K562 treated with DMSO at 1 percent for 24 hours (cell line): ENCODE data around the gene SLC47A2. TPM values are rescaled to one million over a fixed set of nuclear protein-coding genes. Genes with fewer than 3 reads are reported as not detected.

Experiments used
- total RNA-seq: library from RNA; unstranded; fragments of 300-600 nt; gene quantifications from 2 replicates; pipeline ENCODE4 v1.2.3, GENCODE V29; 2022; ENCODE audit warnings: low read depth; ENCODE audit not compliant: insufficient read depth

Gene SLC47A2, protein sequence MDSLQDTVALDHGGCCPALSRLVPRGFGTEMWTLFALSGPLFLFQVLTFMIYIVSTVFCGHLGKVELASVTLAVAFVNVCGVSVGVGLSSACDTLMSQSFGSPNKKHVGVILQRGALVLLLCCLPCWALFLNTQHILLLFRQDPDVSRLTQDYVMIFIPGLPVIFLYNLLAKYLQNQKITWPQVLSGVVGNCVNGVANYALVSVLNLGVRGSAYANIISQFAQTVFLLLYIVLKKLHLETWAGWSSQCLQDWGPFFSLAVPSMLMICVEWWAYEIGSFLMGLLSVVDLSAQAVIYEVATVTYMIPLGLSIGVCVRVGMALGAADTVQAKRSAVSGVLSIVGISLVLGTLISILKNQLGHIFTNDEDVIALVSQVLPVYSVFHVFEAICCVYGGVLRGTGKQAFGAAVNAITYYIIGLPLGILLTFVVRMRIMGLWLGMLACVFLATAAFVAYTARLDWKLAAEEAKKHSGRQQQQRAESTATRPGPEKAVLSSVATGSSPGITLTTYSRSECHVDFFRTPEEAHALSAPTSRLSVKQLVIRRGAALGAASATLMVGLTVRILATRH
- total RNA-seq = not detected in 2 replicates

DNA sequence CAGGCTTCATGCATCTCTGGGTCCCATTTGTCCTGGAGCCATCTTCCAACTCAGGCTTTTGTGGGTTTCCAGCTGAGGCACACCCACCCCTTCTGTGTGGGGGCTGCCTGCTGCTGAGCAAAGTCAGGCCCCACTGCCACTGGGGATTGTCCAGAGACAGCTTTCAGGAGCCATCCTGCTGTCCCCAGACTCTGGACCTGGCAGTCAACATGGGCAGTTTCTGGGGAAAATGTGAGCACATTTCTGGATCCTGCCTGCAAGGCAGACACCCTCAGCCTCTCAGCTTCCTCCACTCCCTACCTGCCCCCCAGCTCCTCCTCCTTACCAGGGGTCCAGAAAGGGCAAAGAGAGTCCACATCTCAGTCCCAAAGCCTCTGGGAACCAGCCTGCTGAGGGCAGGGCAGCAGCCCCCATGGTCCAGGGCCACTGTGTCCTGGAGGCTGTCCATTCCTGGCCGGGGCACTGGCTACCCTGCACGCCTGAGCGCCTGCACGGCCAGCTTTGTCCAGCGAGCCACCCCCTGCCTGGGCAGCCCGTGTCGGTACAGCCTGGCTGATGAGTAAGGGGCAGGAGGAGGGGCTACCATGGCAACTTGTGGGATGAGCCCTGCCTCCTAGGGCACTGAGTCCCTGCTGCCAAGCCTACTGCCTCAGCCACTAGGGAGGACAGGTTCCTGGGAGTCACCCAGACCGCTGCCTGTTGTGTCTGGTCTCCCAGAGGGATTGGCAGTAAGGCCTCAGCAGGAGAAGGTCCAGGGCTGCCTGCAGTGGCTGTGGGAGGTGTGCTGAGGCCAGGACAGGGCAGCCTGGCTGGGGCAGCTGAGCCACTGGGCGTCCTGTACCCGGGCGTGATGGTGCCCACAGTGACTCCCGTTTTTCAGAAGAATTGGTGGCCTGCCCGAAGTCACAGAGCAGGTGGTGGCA lies at the start of gene SLC47A2:
Gene SLC47A2, minus strand, starts transcription at position 477 of the 923 bp plus-strand sequence. Its CDS starts 29 bp downstream, at position 448.

DNA sequence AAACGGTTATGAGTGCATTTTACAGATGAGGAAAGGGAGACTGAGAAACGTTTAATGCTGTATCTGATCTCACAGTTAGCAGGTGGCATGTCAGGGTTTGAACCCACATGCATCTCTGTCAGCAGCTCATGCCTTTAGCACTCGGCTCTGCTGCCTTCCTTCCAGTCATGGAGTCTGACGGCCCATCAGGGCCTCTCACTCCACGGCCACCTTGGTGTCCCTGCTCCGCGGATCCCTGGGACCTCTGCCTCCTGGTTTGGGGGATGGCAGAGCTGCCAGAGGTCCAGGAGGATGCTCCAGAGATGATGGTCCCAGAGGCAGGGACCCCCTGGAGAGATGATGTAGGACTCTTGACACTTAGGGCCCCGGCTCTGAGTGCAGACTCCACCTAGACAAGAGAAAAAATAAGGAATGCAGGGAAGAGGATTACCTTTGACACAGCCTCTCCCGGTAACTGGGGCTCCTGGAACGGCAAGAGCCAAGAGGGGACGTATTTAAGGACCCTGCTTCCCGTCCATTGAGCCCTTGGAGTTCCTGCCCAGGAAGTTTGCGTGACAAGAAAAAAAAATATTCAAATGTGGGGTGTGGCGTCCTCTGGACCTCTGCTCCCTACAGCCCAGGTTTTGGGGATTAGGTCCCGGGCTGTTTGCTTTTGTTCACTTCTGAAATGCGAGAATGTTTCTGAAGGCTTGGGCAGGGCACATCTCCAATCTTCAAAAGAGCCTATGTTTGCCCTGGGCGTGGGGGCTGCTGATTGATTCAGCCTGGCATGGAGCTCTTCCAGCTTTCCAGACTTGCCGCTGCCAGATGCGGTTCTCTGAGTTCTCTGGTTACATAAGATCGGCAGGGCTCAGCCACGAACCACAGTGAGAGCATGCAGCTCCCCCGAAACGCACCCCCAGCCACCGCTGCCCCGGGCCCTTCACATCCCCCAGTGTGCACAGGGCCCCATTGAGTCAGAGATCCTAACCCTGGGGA lies 31.7 kb upstream of the SLC47A2 start, which contains the start of gene ALDH3A1:
Gene ALDH3A1, minus strand, starts transcription at position 470 of the 978 bp plus-strand sequence. CDS start 3,169 bp downstream, outside the sequence.

DNA sequence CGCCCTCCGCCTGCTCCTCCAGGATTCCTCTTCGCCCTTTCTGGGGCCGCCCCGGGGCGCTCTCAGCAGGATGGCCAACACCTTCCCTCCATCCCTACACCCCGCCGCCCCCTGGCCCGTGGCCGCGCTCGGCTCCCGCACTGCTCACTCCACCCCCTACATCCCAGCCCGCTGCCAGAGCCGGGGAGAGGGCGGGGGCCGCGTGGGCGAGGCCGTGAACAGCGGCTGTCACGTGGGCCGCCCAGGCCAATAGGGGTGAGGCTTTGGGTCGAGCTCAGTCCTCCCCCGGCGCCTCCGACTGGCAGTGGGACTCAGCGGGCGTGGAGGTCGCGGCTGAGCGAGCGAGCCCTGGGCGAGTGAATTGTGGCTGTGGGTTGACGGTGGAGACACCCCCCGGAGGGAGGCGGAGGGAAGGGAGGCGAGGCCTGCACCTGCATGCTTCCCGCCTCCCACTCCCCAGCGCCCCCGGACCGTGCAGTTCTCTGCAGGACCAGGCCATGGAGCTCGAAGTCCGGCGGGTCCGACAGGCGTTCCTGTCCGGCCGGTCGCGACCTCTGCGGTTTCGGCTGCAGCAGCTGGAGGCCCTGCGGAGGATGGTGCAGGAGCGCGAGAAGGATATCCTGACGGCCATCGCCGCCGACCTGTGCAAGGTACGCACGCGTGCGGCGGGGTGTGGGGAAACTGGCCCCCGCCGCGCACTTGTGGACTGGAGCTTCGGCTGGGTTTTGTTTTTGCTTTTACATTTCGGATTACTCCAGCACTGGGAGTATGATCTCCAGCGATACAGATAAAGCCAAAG lies 67.7 kb downstream of the SLC47A2 start, which contains the start of gene ALDH3A2:
Gene ALDH3A2, plus strand, starts transcription at position 277 of the 799 bp plus-strand sequence. Its CDS starts 221 bp downstream, at position 498.

Other genes with a start within 250 kb of the SLC47A2 start
- gene SLC47A1, start 182.7 kb downstream of the SLC47A2 start, total RNA-seq = not detected in 2 replicates
- 0.87 and 1.00 TPM in 2 replicates for gene ALDH3A2, start 67.8 kb downstream of the SLC47A2 start, total RNA-seq
- not detected in 2 replicates for gene ALDH3A1, start 31.7 kb upstream of the SLC47A2 start, total RNA-seq
- 0.27 TPM in 1 of 2 replicates, not detected in the other for gene ULK2, start 151.4 kb upstream of the SLC47A2 start, total RNA-seq